ENCODE data around the gene VOPP1. TPM values are rescaled to one million over a fixed set of nuclear protein-coding genes. Genes with fewer than 3 reads are reported as not detected.
A peak's percentile ranks its signal among the peaks of the same experiment; 100 is the strongest.

Gene VOPP1
- total and polyA plus RNA-seq, 9 of the 15 experiments (the other 6 are each of a cell fraction or from before 2014, with no cell fraction given) = 8.2 to 45.8 (median 31.2) TPM

GRCh38 chr7:55572378-55573233, at the start of gene VOPP1 (continued):
- TF ChIP-seq ZMIZ1 (IDR thresholded peaks at IDR 0.05; ENCODE audit: low read depth in 2 of 2, low read length in 2 of 2) (no peak), ZNF232 (CRISPR knock-in tag; IDR thresholded peaks at IDR 0.05) (no peak), ZNF175 (CRISPR knock-in tag; IDR thresholded peaks at IDR 0.05; ENCODE audit: low read depth) (peak; percentile 70), TAL1 (IDR thresholded peaks at IDR 0.05) (no peak), SMARCE1 (IDR thresholded peaks at IDR 0.05) (no peak), ZNF197 (CRISPR knock-in tag; IDR thresholded peaks at IDR 0.05; ENCODE audit: low read depth) (peak; percentile 86), TOE1 (IDR thresholded peaks at IDR 0.05; ENCODE audit: borderline replicate concordance) (no peak), TOE1 (CRISPR knock-in tag; IDR thresholded peaks at IDR 0.05; ENCODE audit: borderline replicate concordance, low read depth) (no peak), ZNF764 (CRISPR knock-in tag; IDR thresholded peaks at IDR 0.05; ENCODE audit: low read depth) (no peak), RBFOX2 (IDR thresholded peaks at IDR 0.05; ENCODE audit: low read depth, low read length) (peak; percentile 22), ZNF586 (CRISPR knock-in tag; conservative IDR thresholded peaks at IDR 0.05) (no peak), NONO (IDR thresholded peaks at IDR 0.05; ENCODE audit: low read depth in 2 of 2, low read length in 1 of 2) (0 out of 4 replicates have a peak, but pooled peaks of 1 of the 2 experiments have one; percentile 0), CEBPB (tag; IDR thresholded peaks at IDR 0.05) (no peak), ZNF644 (tag; IDR thresholded peaks at IDR 0.05; ENCODE audit: low read depth) (0 out of 2 replicates have a peak, but pooled peaks have one; percentile 69), FOXM1 (IDR thresholded peaks at IDR 0.05; ENCODE audit: low read depth) (no peak), FOXM1 (CRISPR knock-in tag; IDR thresholded peaks at IDR 0.05; ENCODE audit: low read depth) (no peak), ZNF431 (CRISPR knock-in tag; IDR thresholded peaks at IDR 0.05) (peak; percentile 48; the same call in 1 of the 2 replicates), SMAD2 (IDR thresholded peaks at IDR 0.05; ENCODE audit: low read depth, low read length) (no peak), NR1H2 (CRISPR knock-in tag; IDR thresholded peaks at IDR 0.05) (no peak), TCF7L2 (IDR thresholded peaks at IDR 0.05; ENCODE audit: low read depth, low read length) (no peak), STAT6 (CRISPR knock-in tag; IDR thresholded peaks at IDR 0.05) (no peak), SNAPC5 (CRISPR knock-in tag; IDR thresholded peaks at IDR 0.05) (no peak)
